ENCODE data around the gene CFD.
"Not testable (repeated sequence)": the region's sequence is repeated elsewhere in the genome, so short reads cannot be mapped to it uniquely, and the experiment has no call there.

The CFD gene

DNA sequence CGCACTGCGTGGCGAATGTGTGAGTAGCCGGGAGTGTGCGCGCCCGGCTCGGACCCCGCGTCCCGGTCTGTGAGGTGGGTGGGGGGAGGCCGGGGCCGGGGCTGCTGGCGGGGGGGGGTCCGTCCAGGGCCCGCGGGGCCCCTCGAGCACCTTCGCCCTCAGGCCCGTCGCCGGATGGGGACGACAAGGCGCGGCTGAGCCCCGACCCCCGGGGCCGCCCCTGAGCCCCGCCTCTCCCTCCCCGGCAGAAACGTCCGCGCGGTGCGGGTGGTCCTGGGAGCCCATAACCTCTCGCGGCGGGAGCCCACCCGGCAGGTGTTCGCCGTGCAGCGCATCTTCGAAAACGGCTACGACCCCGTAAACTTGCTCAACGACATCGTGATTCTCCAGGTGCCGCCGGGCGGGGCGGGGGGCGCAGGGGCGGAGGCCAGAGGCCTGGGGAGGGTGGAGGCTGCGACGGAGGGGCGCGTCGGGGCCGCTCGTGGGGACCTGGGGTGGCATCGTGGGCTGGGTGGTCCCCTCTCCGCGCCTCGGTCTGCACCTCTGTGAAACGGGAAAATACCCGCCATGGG is 6.4 kb upstream of the CFD start:
- DNase-seq, result no peak

DNA sequence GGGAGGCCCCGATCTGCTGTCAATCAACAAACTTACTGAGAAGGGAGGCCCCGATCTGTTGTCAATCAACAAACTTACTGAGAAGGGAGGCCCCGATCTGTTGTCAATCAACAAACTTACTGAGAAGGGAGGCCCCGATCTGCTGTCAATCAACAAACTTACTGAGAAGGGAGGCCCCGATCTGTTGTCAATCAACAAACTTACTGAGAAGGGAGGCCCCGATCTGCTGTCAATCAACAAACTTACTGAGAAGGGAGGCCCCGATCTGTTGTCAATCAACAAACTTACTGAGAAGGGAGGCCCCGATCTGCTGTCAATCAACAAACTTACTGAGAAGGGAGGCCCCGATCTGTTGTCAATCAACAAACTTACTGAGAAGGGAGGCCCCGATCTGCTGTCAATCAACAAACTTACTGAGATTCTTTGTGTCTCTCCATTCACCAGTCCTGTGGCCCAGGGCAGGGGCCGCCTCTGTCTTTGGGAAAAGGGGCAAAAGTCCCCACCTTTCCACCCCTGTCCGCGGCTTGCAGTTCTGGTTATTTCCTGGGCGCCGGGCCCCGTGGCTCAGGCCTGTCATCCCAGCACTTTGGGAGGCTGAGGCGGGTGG is 5.7 kb upstream of the CFD start:
- not testable (repeated sequence) for DNase-seq

DNA sequence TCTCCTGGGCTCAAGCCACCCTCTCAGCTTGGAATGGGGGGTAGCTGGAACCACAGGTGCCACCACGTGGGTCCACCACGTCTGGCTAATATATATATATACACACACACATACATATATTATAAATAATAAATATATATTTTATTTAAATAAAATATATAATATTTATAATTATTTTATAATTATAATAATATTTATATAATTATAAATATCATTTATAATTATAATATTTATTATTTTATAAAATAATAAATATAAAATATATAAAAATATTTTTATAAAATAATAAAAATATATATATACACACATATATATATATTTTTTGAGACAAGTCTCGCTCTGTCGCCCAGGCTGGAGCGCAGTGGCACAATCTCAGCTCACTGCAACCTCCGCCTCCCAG is 4.9 kb upstream of the CFD start:
- no peak for DNase-seq

DNA sequence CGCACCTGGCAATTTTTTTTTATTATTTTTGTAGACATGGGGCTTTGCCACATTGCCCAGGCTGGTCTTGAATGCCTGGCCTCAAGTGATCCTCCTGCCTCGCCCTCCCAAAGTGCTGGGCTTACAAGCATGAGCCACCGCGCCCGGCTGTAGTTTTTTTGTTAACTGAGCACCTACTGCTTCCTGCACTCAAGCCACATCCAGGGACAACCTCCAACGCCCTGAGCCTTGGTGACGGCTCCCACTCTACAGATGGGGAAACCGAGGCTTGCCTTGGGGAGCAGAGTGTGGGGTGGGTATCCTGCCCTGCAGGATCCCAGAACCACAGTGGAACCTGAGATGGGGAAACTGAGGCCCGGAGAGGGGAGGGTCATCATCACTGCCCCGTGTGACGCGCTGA is 4.3 kb upstream of the CFD start:
- no peak for DNase-seq

DNA sequence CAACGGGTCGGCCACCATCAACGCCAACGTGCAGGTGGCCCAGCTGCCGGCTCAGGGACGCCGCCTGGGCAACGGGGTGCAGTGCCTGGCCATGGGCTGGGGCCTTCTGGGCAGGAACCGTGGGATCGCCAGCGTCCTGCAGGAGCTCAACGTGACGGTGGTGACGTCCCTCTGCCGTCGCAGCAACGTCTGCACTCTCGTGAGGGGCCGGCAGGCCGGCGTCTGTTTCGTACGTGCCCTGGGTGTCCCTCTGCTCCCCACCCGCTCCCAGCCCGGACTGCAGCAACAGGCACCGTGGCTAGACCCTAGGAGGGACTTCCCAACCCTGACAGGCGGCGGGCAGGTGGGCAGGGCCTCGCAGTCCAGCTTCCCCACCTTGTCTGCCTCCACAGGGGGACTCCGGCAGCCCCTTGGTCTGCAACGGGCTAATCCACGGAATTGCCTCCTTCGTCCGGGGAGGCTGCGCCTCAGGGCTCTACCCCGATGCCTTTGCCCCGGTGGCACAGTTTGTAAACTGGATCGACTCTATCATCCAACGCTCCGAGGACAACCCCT is 3.8 kb upstream of the CFD start:
- no peak for DNase-seq

DNA sequence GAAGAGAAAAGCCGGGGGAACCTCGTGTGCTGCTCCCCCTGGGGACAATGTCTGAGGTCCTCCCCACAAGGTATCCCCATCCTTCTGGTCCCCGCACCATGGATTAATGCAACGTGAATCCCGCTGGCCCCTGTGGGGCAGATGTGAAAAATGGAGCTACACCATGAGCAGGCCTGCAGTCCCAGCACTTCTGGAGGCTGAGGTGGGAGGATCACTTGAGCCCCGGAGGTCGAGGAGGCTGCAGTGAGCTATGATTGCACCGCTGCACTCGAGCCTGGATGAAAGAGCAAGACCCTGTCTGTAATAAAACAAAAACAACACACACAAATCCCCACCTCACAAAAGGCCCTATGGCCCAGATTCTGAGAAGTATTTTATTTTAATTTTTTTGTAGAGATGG is 1.2 kb upstream of the CFD start:
- no peak for DNase-seq

DNA sequence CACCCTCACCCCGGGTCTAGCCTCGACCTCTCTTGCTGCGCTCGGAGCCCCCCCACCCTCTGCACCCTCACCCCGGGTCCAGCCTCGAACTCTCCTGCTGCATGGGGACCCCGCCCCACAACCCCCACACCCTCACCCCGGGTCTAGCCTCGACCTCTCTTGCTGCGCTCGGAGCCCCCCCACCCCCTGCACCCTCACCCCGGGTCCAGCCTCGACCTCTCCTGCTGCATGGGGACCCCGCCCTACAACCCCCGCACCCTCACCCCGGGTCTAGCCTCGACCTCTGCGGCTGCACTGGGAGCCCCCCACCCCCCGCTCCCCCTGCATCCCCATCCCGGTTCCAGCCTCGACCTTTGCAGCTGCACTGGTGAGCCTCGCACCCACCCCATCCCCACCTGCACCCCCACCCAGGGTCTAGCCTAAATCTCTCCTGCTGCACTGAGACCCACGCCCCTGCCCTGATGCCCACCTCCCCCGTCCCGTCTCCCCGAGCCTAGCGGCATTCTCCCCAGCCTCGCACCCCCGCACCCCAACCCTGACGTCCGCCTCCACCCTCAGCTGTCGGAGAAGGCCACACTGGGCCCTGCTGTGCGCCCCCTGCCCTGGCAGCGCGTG is 1.8 kb downstream of the CFD start:
- no peak for DNase-seq

DNA sequence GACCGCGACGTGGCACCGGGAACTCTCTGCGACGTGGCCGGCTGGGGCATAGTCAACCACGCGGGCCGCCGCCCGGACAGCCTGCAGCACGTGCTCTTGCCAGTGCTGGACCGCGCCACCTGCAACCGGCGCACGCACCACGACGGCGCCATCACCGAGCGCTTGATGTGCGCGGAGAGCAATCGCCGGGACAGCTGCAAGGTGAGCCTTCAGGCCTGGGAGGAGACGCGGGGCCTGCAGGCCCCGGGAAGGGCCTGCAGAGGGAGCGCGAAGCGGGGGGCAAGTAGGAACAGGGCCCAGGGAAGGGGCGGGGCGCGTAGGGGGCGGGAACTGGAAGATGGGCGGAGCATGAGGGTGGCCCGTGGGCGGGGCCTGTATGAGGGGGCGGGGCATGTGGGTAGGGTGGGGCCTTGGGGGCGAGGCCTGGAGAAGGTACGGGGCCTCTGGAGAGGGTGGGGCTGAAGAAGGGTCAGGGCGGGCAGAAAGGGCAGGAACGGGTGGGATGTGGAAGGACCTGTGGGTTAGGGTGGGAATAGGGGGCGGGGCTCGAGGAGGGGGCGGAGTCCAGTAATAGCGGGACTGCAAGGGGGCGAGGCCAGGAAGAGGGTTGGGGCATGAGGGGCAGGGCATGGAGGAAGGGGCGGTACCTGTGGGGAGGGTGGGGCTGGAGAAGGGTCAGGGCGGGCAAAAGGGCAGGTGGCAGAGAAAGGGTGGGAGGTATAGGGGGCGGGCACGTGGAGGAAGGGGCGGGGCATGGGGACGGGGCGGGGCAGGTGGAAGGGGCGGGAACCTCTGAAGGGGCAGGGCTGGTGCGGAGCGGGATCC is 2.5 kb downstream of the CFD start:
- DNase-seq, result peak; percentile 71

DNA sequence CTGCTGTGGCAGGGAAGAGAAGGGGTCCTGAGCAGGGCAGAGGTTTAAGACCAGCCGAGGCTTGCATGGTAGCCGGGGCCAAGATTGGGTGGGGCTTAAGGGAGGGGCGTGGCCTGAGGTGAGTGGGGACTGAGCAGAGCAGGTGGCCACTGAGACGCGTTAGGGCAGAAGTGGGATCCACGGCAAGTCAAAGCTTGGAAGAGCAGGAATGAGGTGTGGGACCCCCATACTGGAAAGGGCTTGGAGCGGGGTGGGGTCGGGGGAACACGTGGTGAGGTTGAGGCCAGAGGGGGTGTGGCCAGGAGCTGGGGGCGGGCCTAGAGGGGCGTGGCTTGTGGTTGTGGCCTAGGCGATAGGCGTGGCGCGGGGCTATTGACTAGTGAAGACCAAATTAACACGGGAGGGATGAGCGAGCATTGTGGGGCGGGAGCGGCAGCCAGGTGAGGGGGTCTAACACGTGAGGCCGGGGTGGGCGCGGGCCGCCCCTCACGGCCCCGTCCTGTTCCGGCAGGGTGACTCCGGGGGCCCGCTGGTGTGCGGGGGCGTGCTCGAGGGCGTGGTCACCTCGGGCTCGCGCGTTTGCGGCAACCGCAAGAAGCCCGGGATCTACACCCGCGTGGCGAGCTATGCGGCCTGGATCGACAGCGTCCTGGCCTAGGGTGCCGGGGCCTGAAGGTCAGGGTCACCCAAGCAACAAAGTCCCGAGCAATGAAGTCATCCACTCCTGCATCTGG is 3.3 kb downstream of the CFD start:
- peak; percentile 79 for DNase-seq

DNA sequence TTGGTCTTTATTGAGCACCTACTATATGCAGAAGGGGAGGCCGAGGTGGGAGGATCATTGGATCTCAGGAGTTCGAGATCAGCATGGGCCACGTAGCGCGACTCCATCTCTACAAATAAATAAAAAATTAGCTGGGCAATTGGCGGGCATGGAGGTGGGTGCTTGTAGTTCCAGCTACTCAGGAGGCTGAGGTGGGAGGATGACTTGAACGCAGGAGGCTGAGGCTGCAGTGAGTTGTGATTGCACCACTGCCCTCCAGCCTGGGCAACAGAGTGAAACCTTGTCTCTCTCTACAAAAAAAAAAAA is 3.8 kb downstream of the CFD start:
- DNase-seq, result no peak

DNA sequence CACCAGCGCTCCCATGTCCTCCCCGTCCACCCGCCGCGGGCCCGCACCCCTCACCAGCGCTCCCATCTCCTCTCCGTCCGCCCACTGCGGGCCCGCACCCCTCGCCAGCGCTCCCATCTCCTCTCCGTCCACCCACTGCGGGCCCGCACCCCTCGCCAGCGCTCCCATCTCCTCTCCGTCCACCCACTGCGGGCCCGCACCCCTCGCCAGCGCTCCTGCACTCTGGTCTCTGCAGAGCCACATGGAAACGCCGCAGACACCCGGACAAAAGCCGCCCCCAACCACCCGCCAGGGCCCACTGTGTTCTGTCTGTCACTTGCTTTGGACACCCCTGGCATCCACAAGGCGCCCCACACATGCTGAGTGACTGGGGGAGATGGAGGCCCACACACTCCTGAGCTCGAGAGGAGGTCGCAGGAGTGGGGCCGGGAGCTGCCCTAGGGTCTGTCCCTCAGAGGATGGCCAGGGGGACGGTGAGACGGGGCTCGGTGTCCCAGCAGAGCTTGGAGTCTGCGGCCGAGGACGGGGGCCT is 7.4 kb downstream of the CFD start:
- DNase-seq, result no peak

DNA sequence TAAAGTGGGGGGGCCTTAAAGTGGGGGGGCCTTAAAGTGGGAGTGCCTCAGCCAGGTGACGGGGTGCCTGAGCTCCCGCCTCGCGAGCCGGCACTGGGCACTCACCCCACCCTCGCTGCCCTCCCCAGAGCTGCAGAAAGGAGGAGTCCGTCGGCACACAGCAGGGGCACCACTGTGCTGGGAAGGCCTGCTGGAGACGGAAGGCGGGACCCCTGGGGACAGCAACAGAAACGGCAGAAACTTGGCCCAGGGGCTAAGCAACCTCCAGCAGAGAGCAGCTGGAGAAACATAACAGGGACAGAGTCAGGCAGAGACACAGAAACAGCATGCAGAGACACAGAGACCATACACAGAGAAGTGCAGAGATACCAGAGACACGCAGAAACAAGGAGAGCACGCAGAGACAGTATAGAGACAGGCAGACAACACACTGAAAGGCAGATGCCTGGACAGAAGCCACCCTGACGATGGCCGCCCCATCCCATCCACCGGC is 7.9 kb downstream of the CFD start:
- DNase-seq, result no peak

DNA sequence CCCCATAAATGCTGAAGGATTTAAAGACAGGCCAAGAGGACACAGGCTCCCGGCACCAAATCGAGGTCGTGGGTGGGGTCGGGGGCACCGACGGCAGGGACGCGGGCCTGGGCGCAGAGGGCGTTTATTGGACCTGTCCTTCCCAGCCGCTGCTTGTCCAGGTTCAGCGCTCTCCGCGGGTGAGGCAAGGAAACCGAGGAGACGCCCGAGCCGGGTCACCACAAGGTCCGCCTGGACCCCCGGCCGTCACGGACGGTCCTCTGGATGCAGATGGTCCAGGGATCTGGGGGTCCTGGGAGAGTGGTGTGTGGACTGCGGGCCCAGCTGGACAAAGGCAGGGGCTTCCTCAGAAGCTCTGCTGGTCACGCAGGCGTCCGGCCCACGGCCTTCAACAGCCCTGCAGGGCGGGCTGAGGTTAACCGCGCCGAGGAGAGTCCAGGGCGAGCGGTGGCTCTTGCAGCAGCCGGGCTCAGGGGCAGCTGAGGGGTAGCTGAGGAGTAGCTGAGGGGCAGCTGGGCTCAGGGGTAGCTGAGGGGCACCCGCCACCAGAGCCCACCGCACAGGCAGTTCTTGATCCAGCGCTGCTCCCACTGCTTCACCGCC is 8.5 kb downstream of the CFD start:
- no peak for DNase-seq

DNA sequence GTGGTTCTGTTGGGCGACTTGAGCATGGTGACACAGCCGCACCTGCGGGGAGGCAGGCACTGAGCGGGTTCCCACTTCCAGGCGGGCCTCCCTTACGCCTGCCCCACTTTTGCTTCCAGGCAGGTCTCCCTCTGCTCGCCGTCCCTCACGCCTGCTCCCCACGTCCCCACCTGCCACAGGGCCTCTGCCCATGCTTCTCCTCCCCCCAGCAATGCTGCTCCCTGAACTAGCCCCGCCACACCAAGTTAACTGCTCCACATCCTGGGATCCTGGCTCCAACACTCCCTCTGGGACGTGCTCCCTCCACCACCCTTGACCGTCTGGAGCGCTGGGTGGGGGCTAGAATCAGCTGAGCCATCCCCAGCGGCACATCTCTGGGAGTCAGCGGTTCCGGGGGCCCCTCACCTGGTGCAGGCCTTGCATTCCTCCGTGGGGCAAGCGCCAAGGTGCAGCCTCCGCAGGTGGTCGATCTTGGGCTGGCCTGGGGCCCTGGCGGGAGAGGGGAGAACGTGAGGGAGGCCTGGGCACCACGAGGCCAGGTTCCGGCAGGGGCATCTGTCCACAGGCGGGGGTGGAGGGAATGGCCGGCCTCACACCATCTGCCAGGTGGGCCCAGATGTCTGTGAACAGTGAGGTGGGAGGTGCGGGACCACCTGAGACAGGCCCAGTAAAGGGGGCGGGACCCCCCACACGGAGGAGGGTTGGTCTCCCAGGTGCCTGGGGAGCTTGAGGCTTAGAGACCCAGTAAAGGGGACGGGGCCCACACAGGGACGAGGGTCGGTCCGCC is 9.2 kb downstream of the CFD start:
- no peak for DNase-seq

DNA sequence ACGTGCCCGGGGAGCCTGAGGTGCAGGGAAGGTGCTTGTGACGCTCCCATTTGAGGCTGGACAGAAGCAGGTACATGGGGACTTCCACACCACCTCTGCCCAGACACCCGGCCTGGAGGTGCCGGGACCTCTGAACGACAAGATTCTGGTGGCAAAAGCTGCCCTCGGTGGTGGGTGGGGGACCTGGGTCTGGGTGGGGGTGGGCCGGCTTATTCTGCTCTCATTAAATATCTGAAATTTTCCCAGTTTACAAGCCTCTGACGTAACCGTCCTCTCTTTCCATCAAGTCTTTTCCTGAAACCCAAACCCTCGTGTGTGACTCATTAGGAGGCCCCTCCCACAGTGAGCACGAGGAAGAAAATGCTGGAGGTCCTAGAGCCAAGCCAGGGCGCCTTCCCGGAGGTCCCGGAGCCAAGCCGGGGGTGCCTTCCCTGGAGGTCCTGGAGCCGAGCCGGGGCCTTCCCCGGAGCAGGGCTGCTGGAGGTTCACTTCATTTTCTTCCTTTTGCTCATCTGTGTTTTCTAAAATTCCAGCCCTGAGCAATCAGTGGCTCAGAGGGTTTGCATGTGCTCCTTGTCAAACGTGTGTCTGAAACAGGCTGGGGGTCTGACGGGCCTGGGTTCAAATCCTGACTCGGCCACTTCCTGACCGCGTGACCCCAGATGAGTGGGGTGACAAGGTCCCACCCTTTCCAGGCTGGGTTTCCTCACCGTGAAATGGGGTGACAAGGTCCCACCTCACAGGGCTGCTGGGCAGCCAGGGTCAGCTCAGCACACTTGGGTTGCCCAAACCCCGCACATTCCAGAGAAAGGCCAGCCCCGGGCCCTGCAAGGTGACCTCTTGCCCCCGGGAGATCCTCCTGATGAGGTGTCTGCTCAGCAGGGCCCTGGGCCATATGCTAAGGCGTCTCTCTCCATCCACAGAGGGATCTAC is 10.0 kb downstream of the CFD start:
- no peak for DNase-seq

DNA sequence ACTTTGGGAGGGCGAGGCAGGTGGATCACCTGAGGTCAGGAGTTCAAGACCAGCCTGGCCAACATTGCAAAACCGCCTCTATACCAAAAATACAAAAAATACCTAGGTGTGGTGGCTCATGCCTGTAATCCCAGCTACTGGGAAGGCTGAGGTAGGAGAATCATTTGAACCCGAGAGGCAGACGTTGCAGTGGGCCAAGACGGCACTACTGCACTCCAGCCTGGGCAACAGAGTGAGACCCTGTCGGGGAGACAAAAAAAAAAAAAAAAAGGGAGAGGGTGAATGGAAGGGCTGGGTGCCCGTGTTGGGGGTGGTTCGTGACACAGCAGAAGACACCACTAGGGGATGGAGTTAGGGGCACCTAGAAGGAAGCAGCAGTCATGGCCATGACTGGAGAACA is 10.8 kb downstream of the CFD start:
- no peak for DNase-seq

DNA sequence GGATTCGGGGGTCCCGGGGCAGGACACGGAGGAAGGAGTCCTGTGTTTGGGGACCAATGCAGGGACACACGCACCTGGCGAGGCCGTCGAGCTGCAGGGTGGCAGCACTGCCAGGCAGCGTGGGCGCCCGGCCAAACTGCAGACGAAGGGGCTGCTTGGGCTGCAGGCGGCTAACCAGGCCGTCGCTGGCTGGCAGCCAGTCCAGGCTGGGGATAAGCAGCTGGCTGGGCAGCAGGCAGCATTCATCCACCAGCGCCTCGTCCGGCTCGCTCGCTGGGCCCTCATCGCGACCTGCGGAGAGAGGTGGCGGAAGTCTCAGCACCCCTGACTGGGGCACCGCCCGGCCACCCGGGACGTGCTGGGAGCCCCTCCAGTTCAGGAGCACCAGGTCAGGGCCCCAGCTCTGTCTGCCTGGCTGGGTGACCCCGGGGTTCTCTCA is 11.5 kb downstream of the CFD start:
- DNase-seq, result no peak

DNA sequence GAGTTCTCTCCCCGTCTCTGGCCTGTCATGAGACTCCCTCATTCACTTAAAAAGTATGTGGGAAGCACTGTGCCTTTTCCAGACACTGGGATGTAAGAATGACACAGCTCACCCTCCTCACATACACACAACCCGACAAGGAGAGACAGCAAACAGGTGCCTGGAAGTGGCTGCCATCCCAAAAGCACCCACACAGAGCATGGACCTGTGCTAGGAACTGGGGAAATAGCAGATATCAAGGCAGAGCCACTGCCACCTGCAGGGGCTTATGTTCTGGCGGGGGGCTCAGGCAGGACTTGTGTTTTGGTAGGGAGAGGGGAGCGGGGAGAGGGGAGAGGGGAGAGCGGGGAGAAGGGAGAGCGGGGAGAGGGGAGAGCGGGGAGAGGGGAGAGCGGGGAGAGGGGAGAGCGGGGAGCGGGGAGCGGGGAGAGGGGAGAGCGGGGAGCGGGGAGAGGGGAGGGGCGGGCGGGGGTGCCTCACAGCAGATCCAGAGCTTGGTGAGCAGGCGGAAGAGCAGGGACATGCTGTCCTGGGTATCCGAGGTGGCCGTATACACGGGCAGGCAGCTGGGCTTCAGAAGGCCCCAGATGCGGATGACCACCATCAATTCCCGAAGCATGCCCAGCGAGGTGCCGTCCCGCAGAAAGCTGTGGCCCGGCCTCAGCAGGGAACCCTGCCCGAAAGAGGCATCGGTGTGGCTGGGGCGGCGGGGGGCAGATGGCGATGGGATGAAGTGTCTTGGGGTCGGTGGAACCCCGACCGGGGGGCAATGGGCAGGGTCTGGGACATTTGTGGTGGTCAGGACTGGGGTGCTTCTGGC is 12.2 kb downstream of the CFD start:
- DNase-seq, result no peak

DNA sequence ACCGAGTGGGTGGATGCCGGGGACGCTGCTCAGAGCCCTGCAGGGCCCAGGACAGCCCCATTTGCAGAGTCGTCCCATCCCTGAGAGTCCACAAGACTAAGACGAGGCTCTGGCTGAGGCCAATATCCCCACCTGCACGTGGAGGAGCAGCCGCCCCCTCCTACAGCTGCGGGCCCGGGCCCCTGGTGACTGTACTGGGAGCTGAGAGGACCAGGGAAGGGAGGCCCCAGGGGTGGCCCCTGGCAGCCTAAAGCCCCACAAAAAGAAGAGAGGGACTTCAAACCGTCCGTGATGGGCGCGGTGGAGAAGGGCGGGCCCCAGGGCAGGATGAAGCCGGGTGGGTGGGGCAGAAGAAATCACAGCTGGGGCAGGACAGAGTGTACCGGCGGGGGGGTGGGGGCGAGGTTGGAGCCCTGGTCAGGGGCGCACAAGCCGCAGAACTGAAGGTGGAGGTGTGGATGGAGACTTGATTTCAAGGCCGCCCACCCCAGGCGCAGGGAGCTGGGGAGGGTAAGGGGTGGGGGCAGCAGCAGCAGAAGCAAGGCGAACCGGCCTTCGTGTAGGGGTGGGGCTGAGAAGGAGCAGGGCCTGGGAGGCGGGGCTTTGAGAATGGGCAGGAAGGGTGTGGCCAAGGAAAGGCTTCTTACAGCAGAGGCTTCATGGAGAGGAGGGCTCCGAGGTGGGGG is 12.9 kb downstream of the CFD start:
- peak; percentile 76 for DNase-seq

Data from stimulated activated CD4-positive, alpha-beta T cell treated with anti-CD3 and anti-CD28 coated beads, Interleukin-4, amount 100 ng/mL, for 1 hour (primary cell).